Progenitor cell of endocrine pancreas (in vitro differentiated cells): ENCODE data around the gene GANAB. TPM values are rescaled to one million over a fixed set of nuclear protein-coding genes. Genes with fewer than 3 reads are reported as not detected.
"Not testable (repeated sequence)": the region's sequence is repeated elsewhere in the genome, so short reads cannot be mapped to it uniquely, and the experiment has no call there.

Experiments
- DNase-seq: peaks from one replicate; pipeline ENCODE4 v3.0.0; 2021; ENCODE audit warnings: low spot score; ENCODE audit not compliant: unreplicated experiment
- H3K27ac Mint-ChIP-seq: 2 replicates; pipeline ENCODE4 v1.8.0; 2021; ENCODE audit warnings: mild to moderate bottlenecking, moderate library complexity, mixed read lengths
- H3K27me3 Mint-ChIP-seq: 2 replicates; pipeline ENCODE4 v1.8.0; 2021; ENCODE audit warnings: mixed read lengths
- H3K36me3 Mint-ChIP-seq: 2 replicates; pipeline ENCODE4 v1.8.0; 2022; ENCODE audit warnings: mixed read lengths; ENCODE audit not compliant: insufficient read depth
- H3K4me1 Mint-ChIP-seq: 2 replicates; pipeline ENCODE4 v1.8.0; 2021; ENCODE audit warnings: low read depth, mixed read lengths
- H3K4me3 Mint-ChIP-seq: 2 replicates; pipeline ENCODE4 v1.8.0; 2021; ENCODE audit warnings: low read depth, mild to moderate bottlenecking, moderate library complexity, mixed read lengths
- H3K9me3 Mint-ChIP-seq: 2 replicates; pipeline ENCODE4 v1.8.0; 2021; ENCODE audit warnings: low read depth, mixed read lengths
- total RNA-seq: library from RNA; stranded (reverse); gene quantifications from 2 replicates; pipeline ENCODE4 v1.2.1, GENCODE V29; 2021
- TF ChIP-seq, protein P1 (sequence below): fragments of 200-600 bp; sonication (generic); IDR thresholded peaks from one replicate; pipeline ENCODE4 v1.5.0; 2021; ENCODE audit warnings: antibody characterized with exemption, mild to moderate bottlenecking; ENCODE audit not compliant: unreplicated experiment

GANAB gene
- total RNA-seq, 1 donor from 2014 or later = 361 TPM

DNA sequence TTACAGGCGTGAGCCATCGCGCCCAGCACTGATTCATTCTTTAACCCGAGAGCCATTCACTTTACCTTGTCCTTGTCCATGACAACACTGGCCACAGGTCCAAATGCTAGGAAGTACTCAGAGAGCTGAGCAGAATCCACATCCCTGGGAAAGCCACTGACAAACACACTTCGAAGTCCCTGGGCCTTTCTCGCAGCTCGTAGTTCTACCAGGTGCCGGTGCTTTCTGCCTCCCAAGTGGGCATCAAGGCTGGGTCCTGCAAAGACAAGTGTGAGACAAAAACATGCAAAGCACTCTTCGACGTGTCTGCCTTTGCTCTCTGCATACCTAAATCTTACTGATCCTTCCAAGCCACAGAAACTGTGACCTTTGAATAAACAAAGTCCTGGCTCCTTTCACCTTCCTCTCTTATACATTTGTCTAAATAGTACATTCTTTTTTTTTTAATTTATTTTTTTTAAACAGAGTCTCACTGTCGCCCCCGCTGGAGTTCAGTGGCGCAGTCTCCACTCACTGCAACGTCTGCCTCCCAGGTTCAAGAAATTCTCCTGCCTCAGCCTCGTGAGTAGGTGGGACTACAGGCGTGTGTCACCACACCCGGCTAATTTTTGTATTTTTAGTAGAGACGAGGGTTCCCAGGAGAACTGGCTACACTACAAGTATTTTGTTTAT lies 57.3 kb downstream of the GANAB start:
- Mint-ChIP-seq H3K4me1 (peaks cover 13% of the 10 kb centered on the region), H3K36me3 (peaks cover 8% of the 10 kb centered on the region), H3K9me3 (no peaks in the 10 kb centered on the region), H3K27ac (no peak overlapping the region), H3K4me3 (peak overlapping the region; percentile 92), H3K27me3 (no peaks in the 10 kb centered on the region)
- TF ChIP-seq, protein P1, sequence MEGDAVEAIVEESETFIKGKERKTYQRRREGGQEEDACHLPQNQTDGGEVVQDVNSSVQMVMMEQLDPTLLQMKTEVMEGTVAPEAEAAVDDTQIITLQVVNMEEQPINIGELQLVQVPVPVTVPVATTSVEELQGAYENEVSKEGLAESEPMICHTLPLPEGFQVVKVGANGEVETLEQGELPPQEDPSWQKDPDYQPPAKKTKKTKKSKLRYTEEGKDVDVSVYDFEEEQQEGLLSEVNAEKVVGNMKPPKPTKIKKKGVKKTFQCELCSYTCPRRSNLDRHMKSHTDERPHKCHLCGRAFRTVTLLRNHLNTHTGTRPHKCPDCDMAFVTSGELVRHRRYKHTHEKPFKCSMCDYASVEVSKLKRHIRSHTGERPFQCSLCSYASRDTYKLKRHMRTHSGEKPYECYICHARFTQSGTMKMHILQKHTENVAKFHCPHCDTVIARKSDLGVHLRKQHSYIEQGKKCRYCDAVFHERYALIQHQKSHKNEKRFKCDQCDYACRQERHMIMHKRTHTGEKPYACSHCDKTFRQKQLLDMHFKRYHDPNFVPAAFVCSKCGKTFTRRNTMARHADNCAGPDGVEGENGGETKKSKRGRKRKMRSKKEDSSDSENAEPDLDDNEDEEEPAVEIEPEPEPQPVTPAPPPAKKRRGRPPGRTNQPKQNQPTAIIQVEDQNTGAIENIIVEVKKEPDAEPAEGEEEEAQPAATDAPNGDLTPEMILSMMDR = peak; percentile 45
- DNase-seq = no peak

DNA sequence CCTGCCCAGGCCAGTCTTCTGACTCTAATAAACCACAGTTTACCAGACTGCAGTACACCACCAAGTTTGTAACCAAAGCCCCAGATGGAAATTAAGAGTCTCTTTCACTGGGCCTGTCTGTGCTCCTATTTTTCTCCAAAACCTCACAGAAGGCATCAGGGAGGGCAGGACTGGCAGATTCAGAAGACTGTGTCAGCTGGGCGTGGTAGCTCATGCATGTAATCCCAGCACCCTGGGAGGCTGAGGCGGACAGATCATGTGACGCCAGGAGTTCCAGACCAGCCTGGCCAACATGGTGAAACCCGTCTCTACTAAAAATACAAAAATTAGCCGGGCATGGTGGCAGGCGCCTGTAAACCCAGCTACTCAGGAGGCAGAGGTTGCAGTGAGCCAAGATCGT lies 61.1 kb downstream of the GANAB start:
- not testable (repeated sequence) for H3K27ac Mint-ChIP-seq, H3K36me3 Mint-ChIP-seq, H3K4me3 Mint-ChIP-seq, H3K4me1 Mint-ChIP-seq, DNase-seq, H3K9me3 Mint-ChIP-seq, H3K27me3 Mint-ChIP-seq

DNA sequence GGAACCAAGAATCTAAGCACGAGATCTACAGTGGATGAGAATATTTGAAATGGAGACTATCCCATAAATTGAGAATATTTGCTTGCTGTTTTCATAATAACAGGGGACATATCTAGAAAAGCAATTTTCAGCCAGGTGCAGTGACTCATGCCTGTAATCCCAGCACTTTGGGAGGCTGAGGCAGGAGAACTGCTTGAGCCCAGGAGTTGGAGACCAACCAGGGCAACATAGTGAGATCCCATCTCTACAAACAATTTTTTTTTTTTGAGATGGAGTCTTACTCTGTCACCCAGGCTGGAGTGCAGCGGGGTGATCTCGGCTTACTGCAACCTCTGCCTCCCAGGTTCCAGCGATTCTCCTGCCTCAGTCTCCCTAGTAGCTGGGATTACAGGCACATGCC lies 64.7 kb downstream of the GANAB start:
- H3K36me3 Mint-ChIP-seq = peaks cover 10% of the 10 kb centered on the region
- not testable (repeated sequence) for H3K4me1 Mint-ChIP-seq, H3K27ac Mint-ChIP-seq, H3K27me3 Mint-ChIP-seq, H3K9me3 Mint-ChIP-seq, DNase-seq, H3K4me3 Mint-ChIP-seq

DNA sequence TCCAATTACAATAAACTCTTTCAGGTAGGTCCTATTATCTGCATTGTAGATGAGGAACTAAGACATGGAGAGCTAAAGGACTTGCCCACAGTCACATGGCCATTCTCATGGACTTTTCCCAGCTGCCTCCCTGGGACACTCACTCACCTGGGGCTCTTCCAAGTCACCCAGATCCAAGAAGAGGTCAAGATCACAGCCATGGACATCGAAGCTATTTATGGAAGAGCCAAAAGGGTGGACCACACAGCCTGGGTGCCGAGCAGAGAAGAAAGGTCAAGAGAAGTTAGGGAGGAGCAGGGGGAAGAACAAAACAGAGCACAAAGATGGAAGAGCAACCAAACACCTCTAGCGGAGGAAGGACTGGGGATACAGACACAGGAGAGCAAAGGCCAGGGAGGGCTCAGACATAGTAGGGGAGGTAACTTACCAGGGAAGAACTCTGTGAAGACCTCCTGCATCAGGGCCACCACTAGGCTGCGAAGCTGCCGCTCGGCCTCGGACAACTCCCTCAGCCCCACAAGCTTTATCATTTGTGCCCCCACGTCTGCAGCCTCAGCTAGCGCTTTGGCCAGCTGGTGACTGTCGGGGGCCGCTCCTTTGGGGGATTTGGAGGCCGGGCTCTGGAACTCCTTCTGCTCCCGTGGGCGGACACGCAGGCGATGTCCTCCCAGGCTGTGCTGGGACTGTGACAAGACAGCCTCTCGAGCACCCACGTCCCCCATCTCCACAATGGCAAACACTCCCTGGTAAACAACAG lies 65.3 kb downstream of the GANAB start:
- TF ChIP-seq, protein P1 = no peak
- no peak overlapping the region for H3K27ac Mint-ChIP-seq
- no peaks in the 10 kb centered on the region for H3K9me3 Mint-ChIP-seq
- H3K36me3 Mint-ChIP-seq = peaks cover 13% of the 10 kb centered on the region
- H3K4me3 Mint-ChIP-seq = no peak overlapping the region
- H3K27me3 Mint-ChIP-seq = no peaks in the 10 kb centered on the region
- H3K4me1 Mint-ChIP-seq = no peaks in the 10 kb centered on the region
- no peak for DNase-seq

DNA sequence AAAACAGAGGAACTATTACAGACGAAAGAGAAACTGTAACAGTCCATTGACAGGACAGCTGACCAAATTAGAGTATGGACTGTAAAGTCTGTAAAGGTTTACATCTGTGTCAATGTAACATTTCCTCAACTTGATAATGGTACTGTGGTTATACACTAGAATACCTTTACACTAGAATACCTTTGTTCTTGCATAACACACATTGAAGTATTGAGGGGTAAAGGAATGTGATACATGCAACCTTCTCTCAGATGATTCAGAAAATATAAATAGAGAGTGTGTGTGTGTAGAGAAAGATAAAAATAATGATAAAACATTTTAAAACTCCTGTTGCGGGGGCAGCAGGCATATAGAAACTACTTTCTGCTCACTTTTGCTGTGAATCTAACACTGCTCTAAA lies 67.2 kb downstream of the GANAB start:
- Mint-ChIP-seq H3K4me3 (no peak overlapping the region), H3K36me3 (peaks cover 13% of the 10 kb centered on the region), H3K9me3 (no peaks in the 10 kb centered on the region), H3K27ac (no peak overlapping the region), H3K4me1 (peaks cover 7% of the 10 kb centered on the region), H3K27me3 (no peaks in the 10 kb centered on the region)
- no peak for DNase-seq
- TF ChIP-seq, protein P1 = no peak

DNA sequence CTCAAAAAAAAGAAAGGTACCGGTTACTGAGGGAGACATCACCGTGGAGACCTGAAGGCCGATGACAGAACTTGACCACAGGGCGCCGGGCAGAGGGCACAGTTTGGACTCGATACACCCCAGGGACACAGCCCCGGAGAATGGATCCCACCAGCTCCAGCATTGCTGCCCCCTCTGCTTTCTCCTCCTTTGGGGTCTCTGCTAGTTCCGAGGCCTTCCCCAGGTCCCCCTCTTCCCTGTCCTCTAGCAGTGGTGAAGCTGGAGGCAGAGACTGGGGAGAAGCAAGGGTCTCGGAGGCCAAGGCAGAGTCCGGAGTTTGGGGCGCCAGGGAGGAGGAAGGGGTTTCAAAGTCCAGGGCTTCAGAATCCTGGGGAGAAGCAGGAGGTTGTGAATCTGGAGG lies 67.9 kb downstream of the GANAB start:
- Mint-ChIP-seq H3K4me1 (peaks cover 12% of the 10 kb centered on the region), H3K36me3 (peaks cover 10% of the 10 kb centered on the region), H3K9me3 (no peaks in the 10 kb centered on the region), H3K27me3 (no peaks in the 10 kb centered on the region), H3K4me3 (no peak overlapping the region), H3K27ac (no peak overlapping the region)
- TF ChIP-seq, protein P1 = no peak
- no peak for DNase-seq
